OCI-LY1 (cell line): ENCODE data around the gene SLC16A2.

Experiments
- CTCF ChIP-seq: fragments of 200-600 bp; sonication (generic), shearing (Covaris generic); IDR thresholded peaks from 2 replicates; pipeline ENCODE4 v1.5.1; 2017; ENCODE audit warnings: mild to moderate bottlenecking, antibody characterized with exemption, low read length, moderate library complexity, mixed read lengths
- EZH2 ChIP-seq: fragments of 200-600 bp; sonication (generic), shearing (Covaris generic); IDR thresholded peaks from 2 replicates; pipeline ENCODE4 v1.8.0; 2017; ENCODE audit warnings: borderline replicate concordance, mixed run types, mild to moderate bottlenecking, antibody characterized with exemption, low read length, moderate library complexity, mixed read lengths

DNA sequence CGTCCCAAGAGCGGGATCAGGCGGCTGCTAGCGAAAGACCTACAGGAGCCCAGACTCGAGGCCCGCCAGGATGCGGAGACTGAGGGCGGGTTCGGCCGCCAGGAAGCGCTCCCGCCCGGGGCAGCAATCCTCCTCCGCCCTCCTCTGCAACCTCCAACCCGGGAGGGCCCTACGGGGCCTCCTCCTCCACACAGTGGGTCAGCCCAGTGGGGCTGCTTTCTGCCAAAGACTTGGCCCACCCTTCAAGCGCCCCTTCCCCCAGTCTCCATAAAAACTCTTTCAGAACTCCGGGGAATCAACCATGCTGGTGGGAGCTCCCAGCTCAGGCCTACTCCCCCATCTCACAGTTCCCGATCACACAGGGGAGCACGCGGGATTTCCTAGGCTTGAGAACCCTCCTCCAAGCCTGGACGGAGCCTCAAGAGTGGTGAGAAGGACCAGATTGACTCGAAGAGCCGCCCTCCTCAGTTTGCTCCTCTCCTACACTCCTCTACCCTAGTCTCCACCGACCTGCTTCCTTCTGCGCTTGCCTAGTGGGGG, 115.6 kb downstream of the SLC16A2 start:
- TF ChIP-seq CTCF (no peak), EZH2 (no peak)
